GM12864 (cell line): Measurements from ENCODE around the gene CDYL.

Experiments
- DNase-seq: peaks from one replicate; pipeline ENCODE4 v3.0.0-alpha.2; 2011; ENCODE audit warnings: low read depth
- H3K4me3 ChIP-seq: 2 replicates; pipeline ENCODE4 v1.5.1; 2011; ENCODE audit warnings: mild to moderate bottlenecking, low read depth, low read length, control low read depth
- TF ChIP-seq, protein P1 (sequence below): IDR thresholded peaks from 2 replicates; pipeline ENCODE4 v1.5.1; 2011; ENCODE audit warnings: low read depth, mild to moderate bottlenecking, moderate library complexity, low read length, control low read depth, inconsistent platforms; ENCODE audit errors: missing control alignments

Gene CDYL

GRCh38 chr6:4788953-4789584 lies 12.9 kb downstream of the CDYL start:
- TF ChIP-seq, protein P1, sequence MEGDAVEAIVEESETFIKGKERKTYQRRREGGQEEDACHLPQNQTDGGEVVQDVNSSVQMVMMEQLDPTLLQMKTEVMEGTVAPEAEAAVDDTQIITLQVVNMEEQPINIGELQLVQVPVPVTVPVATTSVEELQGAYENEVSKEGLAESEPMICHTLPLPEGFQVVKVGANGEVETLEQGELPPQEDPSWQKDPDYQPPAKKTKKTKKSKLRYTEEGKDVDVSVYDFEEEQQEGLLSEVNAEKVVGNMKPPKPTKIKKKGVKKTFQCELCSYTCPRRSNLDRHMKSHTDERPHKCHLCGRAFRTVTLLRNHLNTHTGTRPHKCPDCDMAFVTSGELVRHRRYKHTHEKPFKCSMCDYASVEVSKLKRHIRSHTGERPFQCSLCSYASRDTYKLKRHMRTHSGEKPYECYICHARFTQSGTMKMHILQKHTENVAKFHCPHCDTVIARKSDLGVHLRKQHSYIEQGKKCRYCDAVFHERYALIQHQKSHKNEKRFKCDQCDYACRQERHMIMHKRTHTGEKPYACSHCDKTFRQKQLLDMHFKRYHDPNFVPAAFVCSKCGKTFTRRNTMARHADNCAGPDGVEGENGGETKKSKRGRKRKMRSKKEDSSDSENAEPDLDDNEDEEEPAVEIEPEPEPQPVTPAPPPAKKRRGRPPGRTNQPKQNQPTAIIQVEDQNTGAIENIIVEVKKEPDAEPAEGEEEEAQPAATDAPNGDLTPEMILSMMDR, result peak; percentile 69
- peak overlapping the region; percentile 8 for H3K4me3 ChIP-seq
- no peak for DNase-seq

DNA sequence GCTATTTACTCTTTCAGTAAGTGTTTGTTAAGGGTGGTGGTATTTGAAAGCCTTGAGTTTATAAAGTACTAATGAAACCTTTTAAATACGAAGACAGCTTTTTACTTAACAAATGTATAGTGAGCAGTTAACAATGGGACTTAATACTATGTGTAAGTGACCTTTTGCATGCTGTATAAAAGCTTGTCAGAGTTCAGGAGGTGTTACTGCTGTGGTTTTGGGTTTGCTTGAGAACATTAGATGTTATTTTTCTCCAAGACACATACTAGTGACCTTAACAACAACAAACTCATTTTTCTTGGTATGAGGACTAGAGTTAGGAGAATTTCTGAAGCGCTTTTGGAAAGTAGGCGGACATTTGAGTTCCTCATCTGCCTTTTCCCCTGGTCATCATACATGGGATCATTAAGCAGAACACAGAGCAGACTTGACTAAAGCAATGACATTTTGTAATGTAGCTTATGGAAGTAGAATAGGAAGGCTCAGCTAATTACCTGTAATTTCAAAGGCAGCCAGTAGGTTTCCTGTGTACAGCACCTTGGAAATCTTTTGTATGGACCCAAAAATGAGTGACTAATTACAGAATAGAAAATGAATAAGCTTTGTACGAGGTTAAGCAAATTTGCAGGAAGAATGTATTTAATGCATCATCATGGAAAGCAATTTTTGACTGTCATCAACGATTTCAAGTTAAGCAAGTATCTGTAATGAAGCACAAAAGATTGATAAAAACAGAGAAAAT lies 14.1 kb downstream of the CDYL start:
- DNase-seq, result no peak
- H3K4me3 ChIP-seq, result no peak overlapping the region
- TF ChIP-seq, protein P1, result peak; percentile 31

GRCh38 chr6:4794140-4794707 lies 18.0 kb downstream of the CDYL start:
- no peak overlapping the region for H3K4me3 ChIP-seq
- no peak for DNase-seq
- TF ChIP-seq, protein P1, result no peak

- no peak for DNase-seq
- no peak overlapping the region for H3K4me3 ChIP-seq
- TF ChIP-seq, protein P1, result no peak
Observed at GRCh38 chr6:4797587-4797986, 21.4 kb downstream of the CDYL start.

DNA sequence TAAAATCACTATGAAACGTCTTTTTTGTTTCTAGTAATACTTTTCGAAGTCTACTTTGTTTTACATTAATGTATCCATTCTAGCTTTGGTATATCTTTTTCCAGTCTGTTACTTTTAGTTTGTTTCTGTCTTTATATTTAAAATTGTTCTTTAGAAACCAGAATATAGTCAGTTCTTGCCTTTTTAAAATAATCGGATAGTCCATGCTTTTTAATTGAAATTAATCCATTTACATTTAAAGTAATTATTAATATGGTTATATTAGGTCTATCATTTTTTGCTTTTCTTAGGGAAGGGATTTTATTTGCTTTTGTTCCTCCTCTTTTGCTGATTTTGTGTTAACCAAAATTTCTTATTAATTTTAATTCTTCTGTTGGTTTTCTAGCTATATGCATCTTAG lies 23.7 kb downstream of the CDYL start:
- TF ChIP-seq, protein P1, result no peak
- no peak for DNase-seq
- H3K4me3 ChIP-seq, result no peak overlapping the region

GRCh38 chr6:4800662-4801061 lies 24.5 kb downstream of the CDYL start:
- no peak for DNase-seq
- TF ChIP-seq, protein P1, result no peak
- no peak overlapping the region; the same call in 1 of the 2 replicates for H3K4me3 ChIP-seq
